ENCODE data around the gene PRSS12. TPM values are rescaled to one million over a fixed set of nuclear protein-coding genes. Genes with fewer than 3 reads are reported as not detected.

The PRSS12 gene
- total and polyA plus RNA-seq, 7 donors: 0.28 to 16.1 (median 1.3) TPM

- intact Hi-C loops (cut with DNase I): no loop called here
- Histone ChIP-seq H3K27me3 (no peaks in the 10 kb centered on the region), H3K4me1 (peaks cover 0 to 7% (median 3%) of the 10 kb centered on the region in 4 donors), H3K27ac (no peak overlapping the region), H3K36me3 (no peaks in the 10 kb centered on the region), H3K9me3 (no peaks in the 10 kb centered on the region), H3K4me3 (no peak overlapping the region)
- DNase-seq: no peak
- TF ChIP-seq POLR2A (IDR thresholded peaks at IDR 0.05) (no peak), CTCF (IDR thresholded peaks at IDR 0.05) (no peak), POLR2AphosphoS5 (IDR thresholded peaks at IDR 0.05) (no peak), EP300 (IDR thresholded peaks at IDR 0.05) (no peak)
- 49 to 68% methylated on average over 4 of the region's 4 CpGs for WGBS, 2 donors
Measured at GRCh38 chr4:118327554-118328241, 25.1 kb downstream of the PRSS12 start.

- WGBS, 2 donors: 66 to 67% methylated on average over 2 of the region's 2 CpGs
- Histone ChIP-seq H3K9me3 (no peaks in the 10 kb centered on the region), H3K36me3 (no peaks in the 10 kb centered on the region), H3K4me3 (no peak overlapping the region), H3K27me3 (no peaks in the 10 kb centered on the region), H3K27ac (no peak overlapping the region), H3K4me1 (peaks cover 0 to 7% (median 3%) of the 10 kb centered on the region in 4 donors)
- intact Hi-C loops (cut with DNase I): no loop called here
- DNase-seq: no peak
- TF ChIP-seq EP300 (IDR thresholded peaks at IDR 0.05): no peak
- TF ChIP-seq CTCF (IDR thresholded peaks at IDR 0.05): no peak
- TF ChIP-seq POLR2A (IDR thresholded peaks at IDR 0.05): no peak
- no peak for TF ChIP-seq POLR2AphosphoS5 (IDR thresholded peaks at IDR 0.05)
Measured at GRCh38 chr4:118326585-118326984, 26.2 kb downstream of the PRSS12 start.

- H3K9me3 ChIP-seq: no peaks in the 10 kb centered on the region
- H3K36me3 ChIP-seq: no peaks in the 10 kb centered on the region
- TF ChIP-seq POLR2A (IDR thresholded peaks at IDR 0.05) (no peak), EP300 (IDR thresholded peaks at IDR 0.05) (no peak), CTCF (IDR thresholded peaks at IDR 0.05) (no peak), POLR2AphosphoS5 (IDR thresholded peaks at IDR 0.05) (no peak)
- no peak overlapping the region for H3K4me3 ChIP-seq
- no peak overlapping the region for H3K27ac ChIP-seq
- H3K27me3 ChIP-seq: no peaks in the 10 kb centered on the region
- H3K4me1 ChIP-seq: peaks cover 0 to 7% (median 3%) of the 10 kb centered on the region in 4 donors
- 76 to 79% methylated on average over 1 of the region's 1 CpG for WGBS, 2 donors
- intact Hi-C loops (cut with DNase I): no loop called here
- no peak for DNase-seq
Measured at GRCh38 chr4:118325431-118325830, 27.4 kb downstream of the PRSS12 start.

DNA sequence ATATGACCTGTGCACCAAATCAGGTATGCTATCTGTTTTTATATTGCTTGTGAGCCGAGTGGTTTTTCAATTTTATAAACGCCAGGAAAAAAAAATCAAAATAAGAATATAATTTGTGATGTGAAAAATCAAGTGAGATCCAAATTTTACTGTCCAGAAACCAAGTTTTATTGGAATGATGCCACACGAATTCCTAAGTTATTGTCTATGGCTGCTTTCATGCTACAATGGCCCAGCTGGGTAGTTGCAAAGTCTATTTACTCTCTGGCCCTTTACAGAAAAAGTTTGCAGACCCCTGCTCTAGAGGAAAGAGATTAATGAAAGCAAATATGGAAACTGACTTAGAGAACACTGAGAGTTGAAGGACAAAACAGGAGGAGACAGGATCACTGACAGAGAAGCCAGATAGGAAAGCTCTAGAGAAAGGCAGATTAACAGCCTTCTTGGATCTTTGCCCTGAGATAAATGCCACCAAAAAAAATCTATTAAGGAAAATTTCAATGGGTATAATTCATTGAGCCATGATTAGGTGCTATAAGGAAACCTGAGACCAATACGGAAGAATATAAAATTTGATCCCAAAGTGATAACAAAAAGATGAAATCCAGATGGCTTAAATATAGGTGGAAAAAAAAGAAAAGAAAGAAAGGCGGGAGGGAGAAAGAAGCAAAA, 29.8 kb downstream of the PRSS12 start:
- 26 to 63% methylated on average over 5 of the region's 5 CpGs for WGBS, 2 donors
- intact Hi-C loops (cut with DNase I): no loop called here
- no peak for DNase-seq
- Histone ChIP-seq H3K9me3 (no peaks in the 10 kb centered on the region), H3K27ac (no peak overlapping the region), H3K27me3 (no peaks in the 10 kb centered on the region), H3K4me1 (peaks cover 0 to 4% (median 1%) of the 10 kb centered on the region in 4 donors), H3K4me3 (no peak overlapping the region), H3K36me3 (no peaks in the 10 kb centered on the region)
- TF ChIP-seq POLR2AphosphoS5 (IDR thresholded peaks at IDR 0.05): no peak
- TF ChIP-seq EP300 (IDR thresholded peaks at IDR 0.05): no peak
- TF ChIP-seq POLR2A (IDR thresholded peaks at IDR 0.05): no peak
- no peak for TF ChIP-seq CTCF (IDR thresholded peaks at IDR 0.05)
